Mononuclear cell (primary cell): Measurements from ENCODE around the gene AFAP1. TPM values are rescaled to one million over a fixed set of nuclear protein-coding genes. Genes with fewer than 3 reads are reported as not detected.

Experiments used
- H3K27me3 ChIP-seq: 2 replicates; pipeline ENCODE4 v1.6.0; 2011; ENCODE audit warnings: low read length, control low read depth; ENCODE audit not compliant: insufficient read depth
- H3K4me1 ChIP-seq: 2 replicates; pipeline ENCODE4 v1.5.1; 2011; ENCODE audit warnings: mild to moderate bottlenecking, low read length, control low read depth; ENCODE audit not compliant: insufficient read depth
- H3K4me3 ChIP-seq: 2 replicates; pipeline ENCODE4 v1.5.1; 2011; ENCODE audit warnings: mild to moderate bottlenecking, low read length, moderate library complexity
- H3K9me3 ChIP-seq: 2 replicates; pipeline ENCODE4 v1.5.1; 2011; ENCODE audit warnings: low read depth, mild to moderate bottlenecking, control low read depth, low read length
- total RNA-seq: library from RNA; depleted of rRNA; stranded (reverse); fragments of >200 nt; gene quantifications from one replicate; pipeline ENCODE4 v1.2.3, GENCODE V29; 2012

AFAP1 gene
- total RNA-seq, 1 donor, result 6.7 TPM

DNA sequence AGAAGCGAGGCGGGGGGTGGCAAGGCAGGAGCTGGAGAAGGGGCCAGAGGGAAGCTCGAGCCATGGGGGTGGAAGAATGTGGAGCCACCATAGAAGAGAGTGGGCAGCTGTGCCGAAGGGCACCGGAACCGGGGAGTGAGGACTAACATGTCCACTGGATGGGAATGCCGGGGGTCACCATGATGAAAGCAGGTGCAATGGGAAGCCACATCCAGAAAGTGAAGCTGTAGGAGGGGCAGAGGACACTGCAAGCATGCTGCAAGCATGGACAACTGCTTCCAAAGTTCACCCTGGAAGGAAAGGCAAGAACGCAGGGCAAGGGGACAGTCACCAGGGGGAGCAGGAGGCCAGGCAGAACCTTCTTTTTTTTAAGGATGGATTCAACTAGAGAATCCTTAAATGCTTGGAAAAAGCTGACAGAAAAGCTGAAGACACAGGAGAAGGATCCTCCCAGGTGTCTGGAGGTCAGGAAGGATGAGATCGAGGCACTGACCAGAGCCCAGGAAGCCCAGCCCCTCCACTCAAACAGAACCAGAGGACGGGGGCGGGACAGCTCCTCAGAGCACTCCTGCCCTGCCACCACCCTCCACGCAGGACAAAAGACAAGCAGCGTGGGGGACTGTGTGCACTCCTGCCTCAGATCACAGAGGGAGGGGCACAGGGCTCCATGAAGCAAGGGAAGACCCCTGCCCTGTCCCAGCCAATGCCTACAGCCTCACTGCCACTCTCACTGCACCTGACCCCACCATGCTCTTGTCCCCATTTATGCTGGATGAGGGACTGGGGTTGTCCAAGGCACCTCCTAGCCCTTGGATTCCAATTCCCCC, 169.2 kb downstream of the AFAP1 start:
- Histone ChIP-seq H3K9me3 (no peaks in the 10 kb centered on the region), H3K4me3 (no peak overlapping the region), H3K27me3 (no peaks in the 10 kb centered on the region), H3K4me1 (peaks cover 4% of the 10 kb centered on the region)

- Histone ChIP-seq H3K9me3 (no peaks in the 10 kb centered on the region), H3K27me3 (no peaks in the 10 kb centered on the region), H3K4me1 (peaks cover 4% of the 10 kb centered on the region), H3K4me3 (no peak overlapping the region)
Measured at GRCh38 chr4:7769396-7770223, 170.1 kb downstream of the AFAP1 start.

DNA sequence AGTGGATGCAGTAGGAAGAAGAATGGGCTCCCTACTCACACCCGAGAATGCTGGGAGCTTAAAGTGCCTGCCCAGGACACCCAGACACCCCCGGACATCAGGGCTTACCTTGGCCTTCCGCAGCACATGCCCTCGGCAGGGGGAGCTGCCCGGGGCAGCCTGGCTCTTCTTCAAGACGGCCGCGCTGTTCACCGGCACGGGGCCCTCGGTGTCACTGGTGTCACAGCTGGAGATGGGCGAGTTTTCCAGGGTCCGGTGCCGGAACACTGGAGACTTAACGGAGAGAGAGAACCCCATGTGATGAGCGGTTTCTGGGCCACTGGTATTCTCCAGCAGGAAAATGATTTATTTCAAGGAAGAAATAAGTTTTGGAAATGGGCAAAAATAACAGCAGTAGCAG, 170.9 kb downstream of the AFAP1 start:
- Histone ChIP-seq H3K4me3 (no peak overlapping the region), H3K9me3 (no peaks in the 10 kb centered on the region), H3K4me1 (peaks cover 4% of the 10 kb centered on the region), H3K27me3 (no peaks in the 10 kb centered on the region)

DNA sequence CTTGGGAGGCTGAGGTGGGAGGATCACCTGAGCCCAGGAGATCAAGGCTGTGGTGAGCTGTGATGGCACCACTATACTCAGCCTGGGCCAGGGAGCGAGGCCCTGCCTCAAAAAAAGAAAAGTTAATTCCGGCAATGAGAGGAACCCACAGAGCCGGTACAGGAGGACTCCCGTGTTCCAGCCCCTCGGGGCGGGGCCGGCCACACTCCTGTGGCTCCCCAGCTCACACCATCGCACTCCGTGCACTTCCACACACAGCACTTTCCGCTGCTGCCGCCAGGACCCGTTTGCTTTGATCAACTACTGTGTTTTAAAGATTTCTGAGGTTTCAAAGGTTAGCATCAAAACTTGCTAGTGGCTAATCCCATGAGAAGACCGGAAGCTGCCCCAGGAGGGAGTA, 171.7 kb downstream of the AFAP1 start:
- Histone ChIP-seq H3K9me3 (no peaks in the 10 kb centered on the region), H3K4me3 (no peak overlapping the region), H3K4me1 (peaks cover 4% of the 10 kb centered on the region), H3K27me3 (no peaks in the 10 kb centered on the region)

DNA sequence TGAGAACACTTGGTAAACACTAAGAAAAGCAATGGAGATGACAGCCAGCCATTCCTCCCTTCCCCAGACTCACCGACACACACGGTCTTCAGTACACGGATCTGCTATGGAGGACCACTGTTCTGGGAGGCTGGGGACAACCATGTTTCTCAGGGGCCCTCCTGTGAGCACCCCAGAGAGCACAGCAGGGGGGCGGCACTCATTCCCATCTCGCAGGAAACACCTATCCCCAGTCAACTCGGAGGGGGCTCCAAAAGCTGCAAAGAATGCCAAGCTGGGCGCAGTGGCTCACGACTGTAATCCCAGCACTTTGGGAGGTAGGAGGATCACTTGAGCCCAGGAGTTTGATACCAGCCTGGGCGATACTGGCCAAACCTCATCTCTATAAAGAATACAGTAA, 172.1 kb downstream of the AFAP1 start:
- Histone ChIP-seq H3K9me3 (no peaks in the 10 kb centered on the region), H3K4me1 (peaks cover 4% of the 10 kb centered on the region), H3K27me3 (no peaks in the 10 kb centered on the region), H3K4me3 (no peak overlapping the region)

- H3K4me1 ChIP-seq, result peaks cover 4% of the 10 kb centered on the region
Measured at GRCh38 chr4:7766661-7767345, 172.9 kb downstream of the AFAP1 start.

DNA sequence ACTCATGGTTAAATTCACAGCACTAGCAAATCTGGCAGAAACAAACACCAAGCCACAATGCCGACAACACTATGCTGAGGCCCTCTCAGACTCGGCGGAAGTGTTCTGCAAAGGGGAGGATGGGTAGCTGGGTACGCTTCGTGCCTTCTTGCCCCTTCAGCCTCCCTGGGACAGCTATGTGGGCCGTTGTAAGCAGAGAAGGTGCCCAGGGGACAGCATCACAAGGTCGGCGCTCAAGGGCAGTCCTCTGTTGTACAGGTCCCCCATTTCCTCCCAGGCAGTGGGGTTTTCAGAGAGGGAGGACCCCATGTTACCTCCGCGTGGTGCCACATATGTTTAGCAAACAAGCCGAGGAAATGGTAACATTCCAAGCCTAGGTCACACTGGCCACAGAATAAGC, 173.6 kb downstream of the AFAP1 start:
- Histone ChIP-seq H3K4me1 (peaks cover 4% of the 10 kb centered on the region), H3K9me3 (no peaks in the 10 kb centered on the region), H3K4me3 (no peak overlapping the region), H3K27me3 (no peaks in the 10 kb centered on the region)

More at GRCh38 chr4:7766661-7767345, 172.9 kb downstream of the AFAP1 start:
- Histone ChIP-seq H3K27me3 (no peaks in the 10 kb centered on the region), H3K9me3 (no peaks in the 10 kb centered on the region), H3K4me3 (no peak overlapping the region)

- Histone ChIP-seq H3K4me1 (no peaks in the 10 kb centered on the region), H3K4me3 (no peak overlapping the region), H3K9me3 (no peaks in the 10 kb centered on the region), H3K27me3 (no peaks in the 10 kb centered on the region)
Measured at GRCh38 chr4:7765666-7766065, 174.0 kb downstream of the AFAP1 start.

DNA sequence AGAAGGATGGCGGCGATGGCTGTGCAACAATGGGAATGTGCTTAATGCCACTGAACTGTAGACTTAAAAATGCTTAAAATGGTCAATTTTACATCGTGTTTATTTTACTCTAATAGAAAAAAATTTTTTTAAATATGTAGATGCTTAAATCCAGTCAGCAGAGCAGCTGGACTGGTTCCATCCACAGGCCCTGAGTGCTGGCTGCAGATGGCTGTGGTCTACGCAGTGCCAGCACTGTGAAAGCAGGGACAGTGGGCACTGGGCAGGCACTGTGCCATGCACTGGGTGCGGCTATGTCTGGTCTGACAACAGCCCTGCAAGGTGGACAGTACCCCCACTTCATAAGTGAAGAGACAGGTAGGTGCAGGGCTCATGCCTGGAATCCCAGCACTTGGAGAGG, 175.2 kb downstream of the AFAP1 start:
- Histone ChIP-seq H3K9me3 (no peaks in the 10 kb centered on the region), H3K27me3 (no peaks in the 10 kb centered on the region), H3K4me1 (peaks cover 10% of the 10 kb centered on the region), H3K4me3 (no peak overlapping the region)

DNA sequence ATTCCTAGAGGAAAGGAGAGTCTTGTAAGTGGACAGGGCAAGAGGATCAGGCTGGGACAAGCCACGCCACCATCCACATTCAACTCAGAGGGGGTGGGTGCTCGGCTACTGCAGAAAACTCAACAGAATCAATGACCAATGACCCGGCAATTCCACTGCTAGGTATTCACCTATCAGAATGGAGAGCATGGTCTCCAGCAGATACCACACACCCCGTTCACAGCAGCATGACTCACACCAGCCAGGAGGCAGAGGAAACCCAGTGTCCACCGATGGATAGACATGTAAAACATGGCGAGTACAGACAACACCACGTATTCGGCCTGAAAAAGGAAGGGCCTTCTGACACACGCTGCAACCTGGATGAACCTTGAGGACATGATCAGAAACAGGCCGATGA, 175.9 kb downstream of the AFAP1 start:
- peaks cover 10% of the 10 kb centered on the region for H3K4me1 ChIP-seq
- no peaks in the 10 kb centered on the region for H3K27me3 ChIP-seq
- no peaks in the 10 kb centered on the region for H3K9me3 ChIP-seq
- H3K4me3 ChIP-seq, result no peak overlapping the region

- Histone ChIP-seq H3K4me3 (no peak overlapping the region), H3K27me3 (no peaks in the 10 kb centered on the region), H3K9me3 (no peaks in the 10 kb centered on the region), H3K4me1 (peaks cover 14% of the 10 kb centered on the region)
Measured at GRCh38 chr4:7763106-7763505, 176.6 kb downstream of the AFAP1 start.

- peaks cover 14% of the 10 kb centered on the region for H3K4me1 ChIP-seq
- no peaks in the 10 kb centered on the region for H3K27me3 ChIP-seq
- H3K4me3 ChIP-seq, result no peak overlapping the region
- no peaks in the 10 kb centered on the region for H3K9me3 ChIP-seq
Measured at GRCh38 chr4:7762376-7763030, 177.2 kb downstream of the AFAP1 start.

DNA sequence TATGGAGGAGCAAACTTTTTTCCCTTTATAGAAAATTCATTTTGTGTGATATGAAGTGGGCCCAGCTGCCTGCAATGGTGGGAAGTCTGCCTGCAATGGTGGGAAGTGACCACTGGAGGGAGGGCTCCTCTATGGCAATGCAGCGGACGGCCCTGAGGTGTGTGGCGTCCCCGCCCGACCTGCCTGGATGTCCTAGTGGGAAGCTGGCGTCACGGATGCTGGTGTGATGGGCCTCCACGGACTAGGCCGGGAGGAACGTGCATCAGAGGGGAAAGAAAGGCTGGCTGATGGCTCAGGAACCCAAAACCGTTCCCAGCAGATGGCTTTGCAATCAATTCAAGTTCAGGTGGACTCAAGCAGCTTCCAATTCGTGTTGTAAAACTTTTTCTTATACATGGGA, 177.9 kb downstream of the AFAP1 start:
- no peaks in the 10 kb centered on the region for H3K27me3 ChIP-seq
- H3K9me3 ChIP-seq, result no peaks in the 10 kb centered on the region
- no peak overlapping the region for H3K4me3 ChIP-seq
- peaks cover 14% of the 10 kb centered on the region for H3K4me1 ChIP-seq

DNA sequence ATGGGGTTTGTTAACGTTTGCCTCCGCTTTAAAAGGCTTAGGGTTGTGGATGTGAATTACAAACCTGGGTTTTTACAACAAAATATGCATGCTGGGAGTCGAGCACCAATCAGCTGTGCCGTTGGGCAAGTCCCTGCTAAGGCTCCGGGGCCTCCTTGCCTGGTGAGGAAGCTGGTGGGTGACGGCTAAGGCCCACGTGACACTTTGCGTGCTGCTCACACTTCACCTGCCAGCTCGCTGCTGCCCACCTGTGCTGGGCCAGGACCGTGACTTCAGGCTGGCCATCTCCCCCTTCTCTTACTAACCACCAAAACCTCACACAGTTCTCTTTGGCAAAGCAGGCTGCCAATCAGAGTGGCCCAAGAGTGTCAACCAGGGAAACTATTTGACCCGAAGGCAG, 178.3 kb downstream of the AFAP1 start:
- no peaks in the 10 kb centered on the region for H3K9me3 ChIP-seq
- H3K4me1 ChIP-seq, result peaks cover 14% of the 10 kb centered on the region
- no peaks in the 10 kb centered on the region for H3K27me3 ChIP-seq
- no peak overlapping the region for H3K4me3 ChIP-seq

DNA sequence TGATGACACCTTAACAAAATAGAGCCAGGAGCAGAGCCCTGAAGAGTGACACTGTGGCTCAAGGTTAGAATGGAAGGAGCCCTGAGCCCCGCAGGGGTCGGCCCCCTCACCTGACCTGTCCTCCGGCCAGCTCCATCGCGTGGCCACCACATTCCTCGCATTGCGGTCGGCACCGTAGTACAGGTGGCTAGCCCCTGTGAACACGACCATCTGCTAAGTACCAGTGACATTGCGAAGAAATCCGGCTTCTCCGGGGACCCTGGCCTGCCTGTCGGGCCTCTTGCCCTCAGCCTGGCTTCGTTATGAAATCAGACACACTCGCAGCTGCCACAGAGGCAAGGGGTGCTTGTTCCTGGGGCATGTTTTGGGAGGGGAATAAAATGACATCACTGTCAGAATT, 179.0 kb downstream of the AFAP1 start:
- Histone ChIP-seq H3K4me1 (peaks cover 14% of the 10 kb centered on the region), H3K9me3 (no peaks in the 10 kb centered on the region), H3K27me3 (no peaks in the 10 kb centered on the region), H3K4me3 (no peak overlapping the region)
